AG04449 (cell line): ENCODE results near the gene CRELD2.

Experiments
- CTCF ChIA-PET: fragments of 350-600 bp; formaldehyde crosslinking; extraction: SDS; loops from one replicate; lab custom pipeline; 2021; ENCODE audit warnings: antibody characterized with exemption; lab: Yijun Ruan, JAX
- POLR2A ChIA-PET: fragments of 400-600, 350-600 bp; formaldehyde crosslinking; extraction: SDS; loops from one replicate; lab custom pipeline; 2020; ENCODE audit warnings: antibody characterized with exemption, inconsistent platforms; lab: Yijun Ruan, JAX
- DNase-seq: peaks from one replicate; pipeline ENCODE4 v3.0.0-alpha.2; 2010; ENCODE audit warnings: low read depth, low spot score
- H3K4me3 ChIP-seq: 2 replicates; pipeline ENCODE4 v1.5.1; 2011; ENCODE audit warnings: low read depth, mild to moderate bottlenecking, control low read depth, low read length
- CTCF ChIP-seq: IDR thresholded peaks from one replicate; pipeline ENCODE4 v1.5.1; 2011; ENCODE audit warnings: mild to moderate bottlenecking, moderate library complexity, low read length, control low read depth, inconsistent platforms; ENCODE audit not compliant: insufficient read depth; ENCODE audit errors: missing control alignments

The CRELD2 gene

GRCh38 chr22:49921508-49922278 lies 3.3 kb downstream of the CRELD2 start:
- POLR2A ChIA-PET = no interaction called here
- no peak for TF ChIP-seq CTCF
- no peak overlapping the region for H3K4me3 ChIP-seq
- CTCF ChIA-PET = interaction anchor here (1.5 to 1.6 kb wide), 2 partner anchors 9 to 109 kb away, joined by 5 to 11 read pairs; no protein-coding TSS in a partner anchor
- DNase-seq = no peak

GRCh38 chr22:49922484-49922883 lies 4.0 kb downstream of the CRELD2 start:
- no peak overlapping the region for H3K4me3 ChIP-seq
- POLR2A ChIA-PET = no interaction called here
- CTCF ChIA-PET = no interaction called here
- no peak for DNase-seq
- TF ChIP-seq CTCF = no peak

DNA sequence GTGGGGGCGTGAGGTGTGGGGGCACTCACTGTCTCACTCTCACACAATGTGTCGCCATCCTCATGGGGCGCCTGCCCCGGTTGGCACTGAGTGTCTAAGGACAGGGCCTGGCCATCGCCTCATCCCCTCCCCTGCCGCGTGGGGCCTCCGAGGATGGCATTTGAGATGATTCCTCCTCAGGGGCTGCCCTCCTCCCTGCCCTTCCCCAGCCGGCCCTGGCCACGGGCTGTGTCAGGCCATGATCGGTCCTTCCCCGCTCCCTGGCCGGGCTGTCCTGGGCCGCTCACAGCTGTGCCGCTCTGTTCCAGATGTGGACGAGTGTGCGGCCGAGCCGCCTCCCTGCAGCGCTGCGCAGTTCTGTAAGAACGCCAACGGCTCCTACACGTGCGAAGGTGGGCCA lies 4.5 kb downstream of the CRELD2 start:
- TF ChIP-seq CTCF = no peak
- POLR2A ChIA-PET = no interaction called here
- no peak for DNase-seq
- CTCF ChIA-PET = no interaction called here
- no peak overlapping the region for H3K4me3 ChIP-seq

DNA sequence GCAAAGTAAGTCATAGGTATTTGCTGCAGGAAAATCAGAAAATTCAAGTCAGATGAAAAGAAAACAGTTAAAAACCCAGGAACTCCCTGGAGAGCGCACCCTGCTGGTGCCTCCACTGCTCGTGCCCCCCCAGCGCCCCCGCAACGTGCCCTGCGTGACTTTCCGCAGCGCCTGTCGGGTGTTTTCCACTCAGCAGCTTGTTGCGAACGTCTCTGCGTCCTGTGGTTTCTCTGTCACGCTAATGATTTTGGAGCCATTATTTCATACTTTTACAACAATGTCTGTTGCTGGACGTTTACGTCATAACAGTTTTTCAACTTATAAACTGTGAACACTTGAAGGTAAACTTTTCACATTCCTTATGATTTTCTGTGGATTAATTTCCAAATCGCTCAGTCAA lies 5.0 kb downstream of the CRELD2 start:
- no peak for TF ChIP-seq CTCF
- POLR2A ChIA-PET = no interaction called here
- no peak overlapping the region for H3K4me3 ChIP-seq
- no peak for DNase-seq
- CTCF ChIA-PET = interaction anchor here (5.5 kb wide), 1 partner anchor 108 kb away, joined by 40 read pairs; no protein-coding TSS in a partner anchor

- no peak for DNase-seq
- POLR2A ChIA-PET = no interaction called here
- CTCF ChIA-PET = interaction anchor here (5.5 kb wide), 1 partner anchor 107 kb away, joined by 40 read pairs; no protein-coding TSS in a partner anchor
- no peak for TF ChIP-seq CTCF
- H3K4me3 ChIP-seq = no peak overlapping the region
These were observed 5.8 kb downstream of the CRELD2 start for GRCh38 chr22:49924113-49924833.
